ENCODE measurements around the gene NR3C1.

Gene NR3C1

DNA sequence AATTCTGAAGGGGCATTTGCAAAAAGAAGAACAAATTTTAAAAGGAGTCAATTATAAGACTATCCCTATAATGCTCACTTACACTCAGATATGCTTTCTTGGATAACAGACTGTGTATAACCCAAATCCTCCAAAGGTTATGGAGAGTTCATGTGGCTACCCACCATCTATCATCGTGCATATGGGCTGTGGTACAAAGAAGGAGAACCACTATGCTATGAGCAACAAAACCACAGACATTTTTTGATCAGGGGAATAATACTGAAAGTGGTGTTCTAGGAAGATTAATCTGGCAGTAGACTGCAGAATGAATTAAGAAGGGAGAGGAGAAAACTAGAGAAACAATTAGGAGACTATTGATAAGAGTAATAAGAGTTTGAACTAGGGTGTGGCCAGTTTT lies 16.8 kb downstream of the NR3C1 start:
- no peaks in the 10 kb centered on the region for H3K27me3 ChIP-seq (ENCODE audit: control insufficient read depth, low read length)
- H3K9me3 ChIP-seq (ENCODE audit: control insufficient read depth, insufficient read depth, low read length): peaks cover 41% of the 10 kb centered on the region
- no peaks in the 10 kb centered on the region for H3K9me2 ChIP-seq (replicated peaks; ENCODE audit: control insufficient read depth, low read length)
- H3K36me3 ChIP-seq (ENCODE audit: control insufficient read depth, low read length): peaks cover 92% of the 10 kb centered on the region
- H4K20me1 ChIP-seq (ENCODE audit: control insufficient read depth, insufficient read depth, low read depth, low read length): no peaks in the 10 kb centered on the region
- no peak overlapping the region for H3K27ac ChIP-seq (ENCODE audit: low read depth, low read length)
- H3K4me2 ChIP-seq (ENCODE audit: low read length): no peak overlapping the region
- H3K4me3 ChIP-seq (ENCODE audit: low read length): no peak overlapping the region
- peaks cover 100% of the 10 kb centered on the region for H3K79me2 ChIP-seq (ENCODE audit: control insufficient read depth, low read length)
- H3F3A ChIP-seq (ENCODE audit: control insufficient read depth, insufficient read depth): peaks cover 7% of the 10 kb centered on the region; the same call in 1 of the 2 replicates
- H3K4me1 ChIP-seq (ENCODE audit: control insufficient read depth, low read length): no peaks in the 10 kb centered on the region
- TF ChIP-seq, protein P1, sequence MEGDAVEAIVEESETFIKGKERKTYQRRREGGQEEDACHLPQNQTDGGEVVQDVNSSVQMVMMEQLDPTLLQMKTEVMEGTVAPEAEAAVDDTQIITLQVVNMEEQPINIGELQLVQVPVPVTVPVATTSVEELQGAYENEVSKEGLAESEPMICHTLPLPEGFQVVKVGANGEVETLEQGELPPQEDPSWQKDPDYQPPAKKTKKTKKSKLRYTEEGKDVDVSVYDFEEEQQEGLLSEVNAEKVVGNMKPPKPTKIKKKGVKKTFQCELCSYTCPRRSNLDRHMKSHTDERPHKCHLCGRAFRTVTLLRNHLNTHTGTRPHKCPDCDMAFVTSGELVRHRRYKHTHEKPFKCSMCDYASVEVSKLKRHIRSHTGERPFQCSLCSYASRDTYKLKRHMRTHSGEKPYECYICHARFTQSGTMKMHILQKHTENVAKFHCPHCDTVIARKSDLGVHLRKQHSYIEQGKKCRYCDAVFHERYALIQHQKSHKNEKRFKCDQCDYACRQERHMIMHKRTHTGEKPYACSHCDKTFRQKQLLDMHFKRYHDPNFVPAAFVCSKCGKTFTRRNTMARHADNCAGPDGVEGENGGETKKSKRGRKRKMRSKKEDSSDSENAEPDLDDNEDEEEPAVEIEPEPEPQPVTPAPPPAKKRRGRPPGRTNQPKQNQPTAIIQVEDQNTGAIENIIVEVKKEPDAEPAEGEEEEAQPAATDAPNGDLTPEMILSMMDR (IDR thresholded peaks at IDR 0.05; ENCODE audit: low read depth, low read length, poor library complexity, severe bottlenecking): no peak
- no peak for TF ChIP-seq EZH2phosphoT487 (IDR thresholded peaks at IDR 0.05; ENCODE audit: borderline replicate concordance, low read length)

GRCh38 chr5:143384865-143385657 lies 18.4 kb downstream of the NR3C1 start:
- no peaks in the 10 kb centered on the region for H3K27me3 ChIP-seq (ENCODE audit: control insufficient read depth, low read length)
- 0 out of 2 replicates have a peak, but pooled peaks cover 5% of the 10 kb centered on the region for H4K20me1 ChIP-seq (ENCODE audit: control insufficient read depth, insufficient read depth, low read depth, low read length)
- H3K4me3 ChIP-seq (ENCODE audit: low read length): no peak overlapping the region
- peaks cover 100% of the 10 kb centered on the region for H3K79me2 ChIP-seq (ENCODE audit: control insufficient read depth, low read length)
- peaks cover 7% of the 10 kb centered on the region; the same call in 1 of the 2 replicates for H3F3A ChIP-seq (ENCODE audit: control insufficient read depth, insufficient read depth)
- H3K4me2 ChIP-seq (ENCODE audit: low read length): no peak overlapping the region
- H3K4me1 ChIP-seq (ENCODE audit: control insufficient read depth, low read length): no peaks in the 10 kb centered on the region; the same call in 1 of the 2 replicates
- no peak for TF ChIP-seq EZH2phosphoT487 (IDR thresholded peaks at IDR 0.05; ENCODE audit: borderline replicate concordance, low read length)
- TF ChIP-seq, protein P1 (IDR thresholded peaks at IDR 0.05; ENCODE audit: low read depth, low read length, poor library complexity, severe bottlenecking): no peak
- peaks cover 39% of the 10 kb centered on the region for H3K9me3 ChIP-seq (ENCODE audit: control insufficient read depth, insufficient read depth, low read length)
- H3K36me3 ChIP-seq (ENCODE audit: control insufficient read depth, low read length): peaks cover 93% of the 10 kb centered on the region
- H3K27ac ChIP-seq (ENCODE audit: low read depth, low read length): no peak overlapping the region
- H3K9me2 ChIP-seq (replicated peaks; ENCODE audit: control insufficient read depth, low read length): no peaks in the 10 kb centered on the region

- H3K27me3 ChIP-seq (ENCODE audit: control insufficient read depth, low read length): no peaks in the 10 kb centered on the region
- H3K9me3 ChIP-seq (ENCODE audit: control insufficient read depth, insufficient read depth, low read length): peaks cover 39% of the 10 kb centered on the region
- peaks cover 93% of the 10 kb centered on the region for H3K36me3 ChIP-seq (ENCODE audit: control insufficient read depth, low read length)
- no peaks in the 10 kb centered on the region for H3K9me2 ChIP-seq (replicated peaks; ENCODE audit: control insufficient read depth, low read length)
- peaks cover 7% of the 10 kb centered on the region for H3K4me1 ChIP-seq (ENCODE audit: control insufficient read depth, low read length)
- no peak overlapping the region for H3K27ac ChIP-seq (ENCODE audit: low read depth, low read length)
- peaks cover 100% of the 10 kb centered on the region for H3K79me2 ChIP-seq (ENCODE audit: control insufficient read depth, low read length)
- TF ChIP-seq, protein P1 (IDR thresholded peaks at IDR 0.05; ENCODE audit: low read depth, low read length, poor library complexity, severe bottlenecking): no peak
- no peak for TF ChIP-seq EZH2phosphoT487 (IDR thresholded peaks at IDR 0.05; ENCODE audit: borderline replicate concordance, low read length)
- H3F3A ChIP-seq (ENCODE audit: control insufficient read depth, insufficient read depth): peaks cover 7% of the 10 kb centered on the region; the same call in 1 of the 2 replicates
- no peak overlapping the region for H3K4me2 ChIP-seq (ENCODE audit: low read length)
- 0 out of 2 replicates have a peak, but pooled peaks cover 5% of the 10 kb centered on the region for H4K20me1 ChIP-seq (ENCODE audit: control insufficient read depth, insufficient read depth, low read depth, low read length)
- no peak overlapping the region for H3K4me3 ChIP-seq (ENCODE audit: low read length)
Measured at GRCh38 chr5:143383988-143384387, 19.5 kb downstream of the NR3C1 start.
